ENCODE data around the gene COL11A2. TPM values are rescaled to one million over a fixed set of nuclear protein-coding genes. Genes with fewer than 3 reads are reported as not detected.

COL11A2 gene
- total and polyA plus RNA-seq, 2 experiments from 2014 or later, result 1.6 to 2.7 TPM

- ATAC-seq (peak; percentile 54), DNase-seq (ENCODE audit: low spot score) (no peak)
- H4K20me1 ChIP-seq (replicated peaks; ENCODE audit: insufficient read depth), result no peaks in the 10 kb centered on the region
- H2AFZ ChIP-seq, result no peak overlapping the region
- TF ChIP-seq POLR2AphosphoS5 (IDR thresholded peaks at IDR 0.05; ENCODE audit: low read depth) (no peak), CREB1 (CRISPR knock-in tag; IDR thresholded peaks at IDR 0.05; ENCODE audit: low read depth) (no peak), EZH2phosphoT487 (IDR thresholded peaks at IDR 0.05; ENCODE audit: unreplicated experiment) (no peak), ZNF114 (CRISPR knock-in tag; IDR thresholded peaks at IDR 0.05) (no peak), ZNF462 (CRISPR knock-in tag; IDR thresholded peaks at IDR 0.05) (no peak), ZNF331 (CRISPR knock-in tag; IDR thresholded peaks at IDR 0.05; ENCODE audit: low read depth) (no peak), NANOG (IDR thresholded peaks at IDR 0.05; ENCODE audit: borderline replicate concordance) (no peak), REST (IDR thresholded peaks at IDR 0.05; ENCODE audit: unreplicated experiment) (no peak), ETS1 (IDR thresholded peaks at IDR 0.05) (no peak), STAT1 (IDR thresholded peaks at IDR 0.05; ENCODE audit: unreplicated experiment) (no peak), JUNB (IDR thresholded peaks at IDR 0.05; ENCODE audit: unreplicated experiment) (no peak), CTCF (conservative IDR thresholded peaks at IDR 0.05; ENCODE audit: low read depth in 2 of 2) (no peak), EZH2 (IDR thresholded peaks at IDR 0.05; ENCODE audit: low read depth, unreplicated experiment) (no peak)
- Mint-ChIP-seq H3K27ac (no peak overlapping the region), H3K4me1 (peaks cover 13% of the 10 kb centered on the region), H3K4me3 (no peak overlapping the region), H3K27me3 (ENCODE audit: insufficient read depth, low read depth, poor library complexity) (peaks cover 14% of the 10 kb centered on the region), H3K36me3 (ENCODE audit: low read depth) (no peaks in the 10 kb centered on the region; the same call in 2 of the 3 replicates), H3K9me3 (no peaks in the 10 kb centered on the region)
- no peak overlapping the region for H3K4me3 ChIP-seq
- 0 out of 2 replicates have a peak, but pooled peaks cover 4% of the 10 kb centered on the region for H3K27me3 ChIP-seq (ENCODE audit: insufficient read depth)
- peaks cover 14% of the 10 kb centered on the region; the same call in 1 of the 2 replicates for H3K9me2 ChIP-seq (ENCODE audit: insufficient read depth)
- H3K36me3 ChIP-seq (ENCODE audit: insufficient read depth), result no peaks in the 10 kb centered on the region
- H3K4me2 ChIP-seq, result no peak overlapping the region
- H3K27ac ChIP-seq (ENCODE audit: low read depth), result no peak overlapping the region
- no peaks in the 10 kb centered on the region for H3K79me2 ChIP-seq (replicated peaks; ENCODE audit: insufficient read depth)
- no peaks in the 10 kb centered on the region for H3K4me1 ChIP-seq (ENCODE audit: insufficient read depth)
- H3F3A ChIP-seq (replicated peaks; ENCODE audit: low read depth), result no peaks in the 10 kb centered on the region
Measured at GRCh38 chr6:33185190-33185589, 7.1 kb downstream of the COL11A2 start.

Data from GM23338 (cell line).